IMR-90 (cell line): ENCODE data around the gene PALLD.

Experiments used
- CEBPB ChIP-seq: IDR thresholded peaks from 2 replicates; pipeline ENCODE4 v1.6.1; 2012; ENCODE audit warnings: low read depth, low read length, improper control_type of control experiment
- CHD1 ChIP-seq: IDR thresholded peaks from 2 replicates; pipeline ENCODE4 v1.6.1; 2012; ENCODE audit warnings: low read depth, low read length, improper control_type of control experiment
- CTCF ChIP-seq: conservative IDR thresholded peaks from 2 replicates; pipeline ENCODE4 v1.5.1; 2012; ENCODE audit warnings: mild to moderate bottlenecking, low read depth, low read length, improper control_type of control experiment
- FOS ChIP-seq: fragments of 150-350 bp; IDR thresholded peaks from 2 replicates; pipeline ENCODE4 v1.6.1; 2016; ENCODE audit warnings: low read depth, low read length
- MAFK ChIP-seq: IDR thresholded peaks from 2 replicates; pipeline ENCODE4 v1.6.1; 2012; ENCODE audit warnings: low read depth, low read length, improper control_type of control experiment
- MAZ ChIP-seq: IDR thresholded peaks from 2 replicates; pipeline ENCODE4 v1.6.1; 2012; ENCODE audit warnings: low read depth, mild to moderate bottlenecking, low read length, improper control_type of control experiment, moderate library complexity, borderline replicate concordance
- MXI1 ChIP-seq: IDR thresholded peaks from 2 replicates; pipeline ENCODE4 v1.6.1; 2012; ENCODE audit warnings: low read depth, mild to moderate bottlenecking, low read length, moderate library complexity, borderline replicate concordance
- POLR2A ChIP-seq: IDR thresholded peaks from 2 replicates; pipeline ENCODE4 v1.6.1; 2012; ENCODE audit warnings: mild to moderate bottlenecking, low read depth, low read length
- RAD21 ChIP-seq: IDR thresholded peaks from 2 replicates; pipeline ENCODE4 v1.6.1; 2012; ENCODE audit warnings: low read length, improper control_type of control experiment
- RCOR1 ChIP-seq: IDR thresholded peaks from 2 replicates; pipeline ENCODE4 v1.6.1; 2012; ENCODE audit warnings: mild to moderate bottlenecking, low read length, improper control_type of control experiment; ENCODE audit not compliant: insufficient replicate concordance
- RFX5 ChIP-seq: IDR thresholded peaks from 2 replicates; pipeline ENCODE4 v1.8.0; 2012; ENCODE audit warnings: low read depth, mild to moderate bottlenecking, low read length, moderate library complexity
- SMC3 ChIP-seq: fragments of 150-350 bp; IDR thresholded peaks from 2 replicates; pipeline ENCODE4 v1.6.1; 2016; ENCODE audit warnings: low read depth, mild to moderate bottlenecking, antibody characterized with exemption, low read length, moderate library complexity
- TF ChIP-seq, protein P1 (sequence below): fragments of 150-350 bp; IDR thresholded peaks from 2 replicates; pipeline ENCODE4 v1.6.1; 2016; ENCODE audit warnings: low read depth, mild to moderate bottlenecking, low read length, moderate library complexity, borderline replicate concordance

- TF ChIP-seq CTCF (no peak), FOS (no peak), SMC3 (no peak), POLR2A (no peak), CHD1 (no peak), MXI1 (no peak), CEBPB (no peak), MAZ (no peak), MAFK (no peak), RFX5 (no peak), RCOR1 (no peak), RAD21 (no peak)
- TF ChIP-seq, protein P1, sequence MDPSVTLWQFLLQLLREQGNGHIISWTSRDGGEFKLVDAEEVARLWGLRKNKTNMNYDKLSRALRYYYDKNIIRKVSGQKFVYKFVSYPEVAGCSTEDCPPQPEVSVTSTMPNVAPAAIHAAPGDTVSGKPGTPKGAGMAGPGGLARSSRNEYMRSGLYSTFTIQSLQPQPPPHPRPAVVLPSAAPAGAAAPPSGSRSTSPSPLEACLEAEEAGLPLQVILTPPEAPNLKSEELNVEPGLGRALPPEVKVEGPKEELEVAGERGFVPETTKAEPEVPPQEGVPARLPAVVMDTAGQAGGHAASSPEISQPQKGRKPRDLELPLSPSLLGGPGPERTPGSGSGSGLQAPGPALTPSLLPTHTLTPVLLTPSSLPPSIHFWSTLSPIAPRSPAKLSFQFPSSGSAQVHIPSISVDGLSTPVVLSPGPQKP, result no peak
Observed at GRCh38 chr4:168682898-168683500, 186.1 kb downstream of the PALLD start.
